K562 (cell line): Measurements from ENCODE around the gene SNCB. TPM values are rescaled to one million over a fixed set of nuclear protein-coding genes. Genes with fewer than 3 reads are reported as not detected.

Source experiments
- ATAC-seq: fragments of 200-7000 bp; cut with Tn5 transposase; 3 replicates; pipeline ENCODE4 v1.9.1; 2020; ENCODE audit warnings: moderate library complexity
- BruUV-seq: library from RNA; stranded (reverse); fragments of 400-500 nt; replicated peaks from 2 replicates; lab custom pipeline; 2021; lab: Mats Ljungman, UMichigan
- CTCF ChIA-PET: fragments of 300-600 bp; formaldehyde crosslinking; extraction: SDS; loops from one replicate; lab custom pipeline; 2021; ENCODE audit warnings: low intra/inter-chr PET ratio; lab: Yijun Ruan, JAX
- POLR2A ChIA-PET: fragments of 300-600, 350-650 bp; sonication (Branson Sonifier 250); formaldehyde crosslinking; extraction: SDS; loops from one replicate; lab custom pipeline; 2021; ENCODE audit warnings: antibody characterized with exemption, inconsistent platforms; lab: Yijun Ruan, JAX
- DNase-seq, 4 experiments: peaks; one replicate each; pipeline versions ENCODE4 v3.0.0 to v3.0.0-alpha.2; 2011 to 2018; ENCODE audit warnings: low spot score in 3 of 4, mixed read lengths in 3 of 4; ENCODE audit errors: extremely low read depth in 1 of 4
- FAIRE-seq: peaks from 2 replicates; lab custom pipeline; 2011; peaks lifted over from hg19 to GRCh38; lab: Jason Lieb, UNC
- H2AFZ ChIP-seq: 2 replicates; pipeline ENCODE4 v1.6.0; 2011; ENCODE audit warnings: low read depth, low read length, control low read depth, inconsistent platforms
- H3K27ac ChIP-seq: fragments of 200-600 bp; 3 replicates; pipeline ENCODE4 v1.8.0; 2011; ENCODE audit warnings: low read depth, mild to moderate bottlenecking, control low read depth, inconsistent platforms, low read length, moderate library complexity, mixed read lengths; ENCODE audit errors: extremely low read depth
- H3K27me3 ChIP-seq, 2 experiments: fragments of 300-600 bp in 1 of 2; 2 replicates in 1 of 2; 3 replicates in 1 of 2; pipeline versions ENCODE4 v1.6.0 to v1.8.0; 2011; ENCODE audit warnings: inconsistent platforms in 2 of 2, low read length in 2 of 2, mild to moderate bottlenecking in 1 of 2, mixed read lengths in 1 of 2, moderate library complexity in 1 of 2; ENCODE audit not compliant: control insufficient read depth in 2 of 2, insufficient read depth in 2 of 2
- H3K36me3 ChIP-seq: fragments of 300-600 bp; 3 replicates; pipeline ENCODE4 v1.8.0; 2011; ENCODE audit warnings: mild to moderate bottlenecking, low read length, inconsistent platforms; ENCODE audit not compliant: control insufficient read depth, insufficient read depth
- H3K4me1 ChIP-seq, 2 experiments: fragments of 200-600 bp in 1 of 2; replicated peaks in 1 of 2; 2 replicates in 1 of 2; 3 replicates in 1 of 2; pipeline versions ENCODE4 v1.5.1 to v1.8.0; 2011; ENCODE audit warnings: inconsistent platforms in 2 of 2, low read length in 2 of 2, mild to moderate bottlenecking in 1 of 2, mixed read lengths in 1 of 2, moderate library complexity in 1 of 2; ENCODE audit not compliant: control insufficient read depth in 2 of 2, insufficient read depth in 2 of 2
- H3K4me2 ChIP-seq: 2 replicates; pipeline ENCODE4 v1.6.1; 2011; ENCODE audit warnings: low read length, control low read depth, inconsistent platforms, mixed read lengths; ENCODE audit not compliant: insufficient read depth
- H3K4me3 ChIP-seq: fragments of 200-600 bp; sonication (generic), shearing (Covaris generic); 2 replicates; pipeline ENCODE4 v1.5.1; 2016; ENCODE audit warnings: control low read depth, inconsistent platforms
- H3K79me2 ChIP-seq: fragments of 200-600 bp; 3 replicates; pipeline ENCODE4 v1.8.0; 2011; ENCODE audit warnings: low read length, inconsistent platforms; ENCODE audit not compliant: control insufficient read depth, insufficient read depth
- H3K9ac ChIP-seq, 2 experiments: 2 replicates each; pipeline versions ENCODE4 v1.6.0 to v1.6.1; 2011; ENCODE audit warnings: low read depth in 2 of 2, low read length in 2 of 2, control low read depth in 1 of 2, inconsistent platforms in 1 of 2, mild to moderate bottlenecking in 1 of 2, mixed read lengths in 1 of 2; ENCODE audit not compliant: insufficient read depth in 1 of 2
- H3K9me1 ChIP-seq: one replicate; pipeline ENCODE4 v1.6.0; 2011; ENCODE audit warnings: inconsistent platforms, mild to moderate bottlenecking, low read length, moderate library complexity; ENCODE audit not compliant: control insufficient read depth, insufficient read depth
- H3K9me3 ChIP-seq: replicated peaks from 2 replicates; pipeline ENCODE4 v1.5.1; 2011; ENCODE audit warnings: low read depth, low read length, inconsistent platforms; ENCODE audit not compliant: control insufficient read depth, insufficient read depth
- H4K20me1 ChIP-seq: replicated peaks from 2 replicates; pipeline ENCODE4 v1.6.1; 2011; ENCODE audit warnings: low read length, inconsistent platforms, mixed read lengths; ENCODE audit not compliant: control insufficient read depth, insufficient read depth
- BDP1 ChIP-seq: IDR thresholded peaks from 3 replicates; pipeline ENCODE4 v1.6.1; 2011; ENCODE audit not compliant: insufficient read length, insufficient read depth
- CC2D1A ChIP-seq: fragments of 450-650 bp; IDR thresholded peaks from 2 replicates; pipeline ENCODE4 v1.6.1; 2017; ENCODE audit warnings: mild to moderate bottlenecking
- CSDE1 ChIP-seq, 2 experiments: fragments of 450-650 bp; IDR thresholded peaks; 2 replicates each; pipeline ENCODE4 v1.6.1; 2016; ENCODE audit warnings: mild to moderate bottlenecking in 1 of 2
- DDX20 ChIP-seq: fragments of 450-650 bp; IDR thresholded peaks from 2 replicates; pipeline ENCODE4 v1.6.1; 2016; ENCODE audit warnings: missing genetic modification characterization, low read depth, mild to moderate bottlenecking, missing compliant biosample characterization, moderate library complexity
- NFIC ChIP-seq: fragments of 450-650 bp; IDR thresholded peaks from 2 replicates; pipeline ENCODE4 v1.6.1; 2017; ENCODE audit warnings: mild to moderate bottlenecking, inconsistent platforms
- PHF20 ChIP-seq: fragments of 450-650 bp; IDR thresholded peaks from 2 replicates; pipeline ENCODE4 v1.6.1; 2018; ENCODE audit not compliant: partially characterized antibody
- RFX7 ChIP-seq: fragments of 250-450 bp; sonication (Bioruptor Pico); IDR thresholded peaks from 2 replicates; pipeline ENCODE4 v1.5.1; 2021; ENCODE audit warnings: mild to moderate bottlenecking
- SNIP1 ChIP-seq: fragments of 450-650 bp; IDR thresholded peaks from 2 replicates; pipeline ENCODE4 v1.7.1; 2017; ENCODE audit warnings: low read depth, mild to moderate bottlenecking
- SREBF1 ChIP-seq: fragments of 150-350 bp; IDR thresholded peaks from 2 replicates; pipeline ENCODE4 v1.6.1; 2014; ENCODE audit warnings: antibody characterized with exemption, low read depth, low read length, borderline replicate concordance
- TRIM25 ChIP-seq: fragments of 450-650 bp; IDR thresholded peaks from 2 replicates; pipeline ENCODE4 v1.7.0; 2016; ENCODE audit warnings: borderline replicate concordance
- ZBED1 ChIP-seq: IDR thresholded peaks from 2 replicates; pipeline ENCODE4 v1.6.1; 2014
- ZC3H4 ChIP-seq: sonication (generic); formaldehyde crosslinking; IDR thresholded peaks from 2 replicates; pipeline ENCODE4 v1.9.0; 2021; ENCODE audit warnings: missing genetic modification reagents, borderline replicate concordance
- ZNF589 ChIP-seq: fragments of 200-800 bp; sonication (Bioruptor generic); IDR thresholded peaks from 2 replicates; pipeline ENCODE4 v1.6.1; 2016; ENCODE audit warnings: low read depth, missing genetic modification characterization, missing compliant biosample characterization
- ZNF76 ChIP-seq: fragments of 250-450 bp; sonication (Bioruptor Pico); IDR thresholded peaks from 2 replicates; pipeline ENCODE4 v1.4.0; 2020; ENCODE audit warnings: mild to moderate bottlenecking, moderate library complexity, borderline replicate concordance
- WGBS: fragments of 100-300 bp; shearing (Covaris generic); methylation state at CpG from one replicate; pipeline ENCODE4 v1.1.6; 2016; ENCODE audit warnings: low coverage, mixed read lengths; ENCODE audit not compliant: insufficient coverage; ENCODE audit errors: missing lambda C conversion rate; 5-methylcytosine and 5-hydroxymethylcytosine counted together
- in situ Hi-C: fragments of 300-500 bp; cut with MboI; formaldehyde crosslinking; loops from 4 replicates; pipeline ENCODE4 v1.15.0; 2018; ENCODE audit warnings: inconsistent platforms, mixed read lengths
- intact Hi-C: fragments of 100-400 bp; cut with micrococcal nuclease; formaldehyde crosslinking; loops from 2 replicates; pipeline ENCODE4 v1.14.2; 2022
- polyA plus RNA-seq, 8 experiments: library from polyadenylated mRNA; depleted of rRNA in 4 of 8; stranded (reverse) in 5 of 8; unstranded in 3 of 8; fragments of >200 nt; fragmentation: Nextera tagmentation in 2 of 8; fragmentation: Illumina TruSeq in 1 of 8; extraction: Ambion mirVana in 2 of 8; extraction: Trizol in 1 of 8; gene quantifications; 2 replicates each; pipeline versions ENCODE4 v1.2.1 to v1.2.3, GENCODE V29; 2011 to 2014; ENCODE audit warnings: inconsistent platforms in 1 of 8, missing spikeins in 1 of 8
- total RNA-seq, 7 experiments: library from RNA; depleted of rRNA in 6 of 7; stranded (reverse); fragments of >200 nt in 6 of 7; fragmentation: Illumina TruSeq in 2 of 7; extraction: Trizol in 2 of 7; gene quantifications; 2 replicates each; pipeline versions ENCODE4 v1.2.1 to v1.2.3, GENCODE V29; 2011 to 2021; ENCODE audit warnings: low replicate concordance in 1 of 7
- TF ChIP-seq, protein P1 (sequence below): IDR thresholded peaks from 2 replicates; pipeline ENCODE4 v1.6.1; 2016; ENCODE audit warnings: missing genetic modification characterization, missing compliant biosample characterization
- TF ChIP-seq, protein P2 (sequence below): fragments of 450-650 bp; IDR thresholded peaks from 2 replicates; pipeline ENCODE4 v1.6.1; 2016; ENCODE audit warnings: low read depth, mild to moderate bottlenecking, moderate library complexity
- TF ChIP-seq, protein P3 (sequence below): fragments of 450-650 bp; formaldehyde crosslinking; IDR thresholded peaks from 2 replicates; pipeline ENCODE4 v1.4.0; 2020; ENCODE audit warnings: mild to moderate bottlenecking, moderate library complexity
- TF ChIP-seq, protein P4 (sequence below): fragments of 250-450 bp; sonication (Bioruptor Pico); IDR thresholded peaks from 2 replicates; pipeline ENCODE4 v1.9.0; 2021; ENCODE audit warnings: mild to moderate bottlenecking

The SNCB gene
- total and polyA plus RNA-seq, 9 of the 15 experiments (the other 6 are each of a cell fraction or from before 2014, with no cell fraction given), result not detected

- TF ChIP-seq SNIP1, result no peak
- no peak for TF ChIP-seq CC2D1A
These were observed 26.2 kb upstream of the SNCB start (continued) for GRCh38 chr5:176656467-176656990.

DNA sequence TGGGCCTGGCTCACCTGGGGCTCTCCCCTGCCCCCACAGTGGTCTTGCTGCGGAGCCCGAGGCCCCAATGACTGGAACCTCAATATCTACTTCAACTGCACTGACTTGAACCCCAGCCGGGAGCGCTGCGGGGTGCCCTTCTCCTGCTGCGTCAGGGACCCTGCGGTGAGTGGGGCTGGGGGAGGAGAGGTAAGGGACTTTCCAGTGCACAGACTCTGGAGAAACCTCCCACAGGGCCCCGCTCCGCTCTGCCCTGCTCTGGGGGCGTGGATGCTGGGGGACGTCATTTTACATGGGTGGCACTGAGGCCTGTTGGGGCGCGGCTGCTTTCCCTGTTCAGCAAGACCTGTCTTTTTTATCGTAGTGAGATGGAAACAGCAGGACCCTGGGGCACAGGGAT lies 24.5 kb upstream of the SNCB start:
- no peak overlapping the region for H3K4me3 ChIP-seq
- no peak for DNase-seq
- WGBS, result 73% methylated on average over 12 of the region's 14 CpGs
- H3K36me3 ChIP-seq, result peaks cover 37% of the 10 kb centered on the region; the same call in 2 of the 3 replicates
- intact Hi-C loops, result no loop called here
- in situ Hi-C loops, result no loop called here
- H3K4me1 ChIP-seq, result peaks cover 13 to 42% of the 10 kb centered on the region in 2 experiments; a peak in 4 of 5 replicates
- H3K27ac ChIP-seq, result no peak overlapping the region
- peaks cover 19% of the 10 kb centered on the region for H3K9me1 ChIP-seq
- FAIRE-seq, result no peak
- H3K79me2 ChIP-seq, result peaks cover 23% of the 10 kb centered on the region
- no peaks in the 10 kb centered on the region for H3K9me3 ChIP-seq
- H4K20me1 ChIP-seq, result peaks cover 20% of the 10 kb centered on the region
- no peak for ATAC-seq
- no peak overlapping the region for H3K9ac ChIP-seq
- CTCF ChIA-PET, result no interaction called here
- H2AFZ ChIP-seq, result no peak overlapping the region
- no peak overlapping the region for H3K4me2 ChIP-seq
- H3K27me3 ChIP-seq, result no peaks in the 10 kb centered on the region
- POLR2A ChIA-PET, result no interaction called here
- BruUV-seq, result no TSS peak
- TF ChIP-seq, protein P1, sequence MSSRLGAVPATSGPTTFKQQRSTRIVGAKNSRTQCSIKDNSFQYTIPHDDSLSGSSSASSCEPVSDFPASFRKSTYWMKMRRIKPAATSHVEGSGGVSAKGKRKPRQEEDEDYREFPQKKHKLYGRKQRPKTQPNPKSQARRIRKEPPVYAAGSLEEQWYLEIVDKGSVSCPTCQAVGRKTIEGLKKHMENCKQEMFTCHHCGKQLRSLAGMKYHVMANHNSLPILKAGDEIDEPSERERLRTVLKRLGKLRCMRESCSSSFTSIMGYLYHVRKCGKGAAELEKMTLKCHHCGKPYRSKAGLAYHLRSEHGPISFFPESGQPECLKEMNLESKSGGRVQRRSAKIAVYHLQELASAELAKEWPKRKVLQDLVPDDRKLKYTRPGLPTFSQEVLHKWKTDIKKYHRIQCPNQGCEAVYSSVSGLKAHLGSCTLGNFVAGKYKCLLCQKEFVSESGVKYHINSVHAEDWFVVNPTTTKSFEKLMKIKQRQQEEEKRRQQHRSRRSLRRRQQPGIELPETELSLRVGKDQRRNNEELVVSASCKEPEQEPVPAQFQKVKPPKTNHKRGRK (tag), result no peak
- TF ChIP-seq, protein P2, sequence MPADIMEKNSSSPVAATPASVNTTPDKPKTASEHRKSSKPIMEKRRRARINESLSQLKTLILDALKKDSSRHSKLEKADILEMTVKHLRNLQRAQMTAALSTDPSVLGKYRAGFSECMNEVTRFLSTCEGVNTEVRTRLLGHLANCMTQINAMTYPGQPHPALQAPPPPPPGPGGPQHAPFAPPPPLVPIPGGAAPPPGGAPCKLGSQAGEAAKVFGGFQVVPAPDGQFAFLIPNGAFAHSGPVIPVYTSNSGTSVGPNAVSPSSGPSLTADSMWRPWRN, result no peak
- TF ChIP-seq ZNF76 (no peak), TRIM25 (no peak), NFIC (no peak), BDP1 (no peak), ZNF589 (no peak), CSDE1 (IDR thresholded peaks at IDR 0.05) (no peak), ZC3H4 (CRISPR knock-in tag) (no peak), SREBF1 (no peak), DDX20 (tag) (no peak), RFX7 (CRISPR knock-in tag) (no peak), ZBED1 (no peak), PHF20 (no peak)
- TF ChIP-seq, protein P3, sequence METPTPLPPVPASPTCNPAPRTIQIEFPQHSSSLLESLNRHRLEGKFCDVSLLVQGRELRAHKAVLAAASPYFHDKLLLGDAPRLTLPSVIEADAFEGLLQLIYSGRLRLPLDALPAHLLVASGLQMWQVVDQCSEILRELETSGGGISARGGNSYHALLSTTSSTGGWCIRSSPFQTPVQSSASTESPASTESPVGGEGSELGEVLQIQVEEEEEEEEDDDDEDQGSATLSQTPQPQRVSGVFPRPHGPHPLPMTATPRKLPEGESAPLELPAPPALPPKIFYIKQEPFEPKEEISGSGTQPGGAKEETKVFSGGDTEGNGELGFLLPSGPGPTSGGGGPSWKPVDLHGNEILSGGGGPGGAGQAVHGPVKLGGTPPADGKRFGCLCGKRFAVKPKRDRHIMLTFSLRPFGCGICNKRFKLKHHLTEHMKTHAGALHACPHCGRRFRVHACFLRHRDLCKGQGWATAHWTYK (CRISPR knock-in tag), result no peak
- TF ChIP-seq, protein P4, sequence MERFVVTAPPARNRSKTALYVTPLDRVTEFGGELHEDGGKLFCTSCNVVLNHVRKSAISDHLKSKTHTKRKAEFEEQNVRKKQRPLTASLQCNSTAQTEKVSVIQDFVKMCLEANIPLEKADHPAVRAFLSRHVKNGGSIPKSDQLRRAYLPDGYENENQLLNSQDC (CRISPR knock-in tag), result no peak
